Heart left ventricle (tissue), 16 donors: Measurements from ENCODE around the gene PSKH1. TPM values are rescaled to one million over a fixed set of nuclear protein-coding genes. Genes with fewer than 3 reads are reported as not detected.

Source experiments
- ATAC-seq, 4 donors: fragments of 200-7000 bp; cut with Tn5 transposase; one replicate each; pipeline ENCODE4 v1.9.1; 2020 to 2022; ENCODE audit warnings: moderate library complexity in 4 of 4, mild to moderate bottlenecking in 3 of 4, moderate number of reproducible peaks in 1 of 4
- DNase-seq, 5 donors: peaks; one replicate each; pipeline ENCODE4 v3.0.0-alpha.2; 2020
- H3K27ac ChIP-seq, 12 donors: fragments of 200-600 bp; sonication (generic) in 4 of 12; one replicate each; pipeline versions ENCODE4 v1.5.0 to v1.8.0; 2016 to 2022; ENCODE audit warnings: mild to moderate bottlenecking in 2 of 12
- H3K27me3 ChIP-seq, 9 donors: fragments of 200-600 bp; sonication (generic) in 2 of 9; one replicate each; pipeline versions ENCODE4 v1.5.1 to v1.8.0; 2016 to 2022; ENCODE audit warnings: mild to moderate bottlenecking in 3 of 9
- H3K36me3 ChIP-seq, 9 donors: fragments of 200-600 bp; sonication (generic) in 2 of 9; one replicate each; pipeline versions ENCODE4 v1.5.0 to v1.8.0; 2018 to 2022; ENCODE audit warnings: mild to moderate bottlenecking in 2 of 9
- H3K4me1 ChIP-seq, 12 donors: fragments of 200-600 bp; sonication (generic) in 4 of 12; one replicate each; pipeline versions ENCODE4 v1.5.0 to v1.8.0; 2016 to 2022; ENCODE audit warnings: mild to moderate bottlenecking in 3 of 12
- H3K4me3 ChIP-seq, 12 donors: fragments of 200-600 bp; sonication (generic) in 4 of 12; one replicate each; pipeline versions ENCODE4 v1.5.0 to v1.8.0; 2017 to 2022; ENCODE audit warnings: mild to moderate bottlenecking in 9 of 12, moderate library complexity in 4 of 12
- H3K9me3 ChIP-seq, 12 donors: fragments of 200-600 bp; sonication (generic) in 4 of 12; one replicate each; pipeline versions ENCODE4 v1.5.0 to v1.8.0; 2016 to 2022; ENCODE audit warnings: mild to moderate bottlenecking in 1 of 12
- POLR2A ChIP-seq, 2 donors: fragments of 450-650 bp; IDR thresholded peaks; one replicate each; pipeline ENCODE4 v1.6.1; 2017; ENCODE audit warnings: antibody characterized with exemption in 2 of 2, mild to moderate bottlenecking in 2 of 2, moderate library complexity in 2 of 2
- WGBS, 4 donors: extraction: QIAGEN DNeasy Blood & Tissue Kit in 2 of 4; methylation state at CpG; one replicate each; pipeline versions ENCODE4 v1.1.5 to v1.1.7; 2013 to 2018; 5-methylcytosine and 5-hydroxymethylcytosine counted together
- intact Hi-C, 10 donors: fragments of 100-400 bp; cut with DNase I; formaldehyde crosslinking; loops; one replicate each; pipeline versions ENCODE4 v1.11.1 to v1.14.2; 2022
- polyA plus RNA-seq, 2 donors: library from polyadenylated mRNA; stranded (reverse); fragments of 200-250 nt; gene quantifications; one replicate each; pipeline ENCODE4 v1.2.3, GENCODE V29; 2013
- total RNA-seq, 9 donors: library from RNA; depleted of rRNA in 2 of 9; stranded (reverse); fragments of >200 nt in 2 of 9; fragmentation: NEBNext Ultra II Directional in 3 of 9; extraction: Animal tissue kit (Norgen Biotek cat#: 25700) in 3 of 9; gene quantifications; one replicate each; pipeline versions ENCODE4 v1.1.0 to v1.2.4, GENCODE V29; 2016 to 2023
- TF ChIP-seq, protein P1 (sequence below), 12 donors: fragments of 200-600 bp; sonication (generic) in 4 of 12; IDR thresholded peaks; one replicate each; pipeline versions ENCODE4 v1.5.0 to v1.8.0; 2018 to 2022; ENCODE audit warnings: antibody characterized with exemption in 12 of 12, mild to moderate bottlenecking in 5 of 12
- donor health status: ischemic (EF 13 %, LVEDD 7.1; RV severe dilation, severe dysfunction).
- donor health status: healthy with polysubstance abuse.
- donor health status: DM: no; HTN: yes; CAD: no.
- donor health status: DM: no; HTN: no; CAD: no.
- donor health status: ischemic (EF 25% LVEDD 6.9; RV normal size, moderate dysfunction).
- donor health status: ischemic (EF 25% LVEDD 5.7; RV mildly dilated, moderate dysfunction).
- donor health status: healthy.
- donor health status: DM: yes; HTN: yes; CAD: no.
- donor health status: ischemic (EF 35%, LVEDD 5.7; RV mildly dilated, moderate dysfunction).
- donor health status: nonischemic (EF 11% LVEDD 7.7; RV severe dilation, severe dysfunction).
- donor health status: DM: yes; HTN: yes; CAD: no.
- donor health status: PGD.
- donor health status: ischemic (EF 29% LVEDD 5.4; RV normal size, mild dysfunction).
- donor health status: nonischemic (EF 23%, LVEDD 6.1; RV moderate dilation, normal function).

PSKH1 gene
- total and polyA plus RNA-seq, 11 donors, result 16.3 to 36.9 (median 21.6) TPM

DNA sequence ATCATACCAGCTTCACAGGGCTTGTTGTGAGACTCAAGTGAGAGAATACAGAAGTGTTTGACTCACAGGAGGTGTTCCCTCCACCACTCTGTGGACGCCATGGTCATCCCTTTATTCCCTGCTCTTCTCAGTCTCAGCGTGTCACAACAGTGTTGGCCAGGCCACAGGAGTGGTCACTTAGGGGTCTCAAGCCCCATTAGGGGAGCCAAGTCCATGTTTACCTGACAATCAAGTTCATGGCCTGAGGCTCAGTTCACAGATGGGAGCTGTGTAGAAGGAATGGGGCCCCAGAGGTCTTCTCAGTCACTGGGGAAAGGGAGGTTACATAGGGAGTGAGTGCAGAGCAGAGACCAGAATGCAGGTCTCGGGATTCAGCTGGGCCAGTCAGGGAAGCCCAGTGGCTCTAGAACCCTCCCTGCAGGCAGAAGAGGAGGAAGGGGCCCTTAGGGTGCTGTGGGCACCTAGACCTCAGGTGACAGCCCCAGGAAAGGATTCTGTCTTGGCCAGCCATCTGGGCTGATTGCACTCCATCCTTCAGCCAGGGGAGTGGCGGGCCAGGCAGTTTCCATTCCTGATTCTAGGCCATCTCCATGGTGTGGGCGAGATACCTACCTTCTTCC lies 36.0 kb upstream of the PSKH1 start:
- no peak for TF ChIP-seq POLR2A (IDR thresholded peaks at IDR 0.05)
- TF ChIP-seq, protein P1, sequence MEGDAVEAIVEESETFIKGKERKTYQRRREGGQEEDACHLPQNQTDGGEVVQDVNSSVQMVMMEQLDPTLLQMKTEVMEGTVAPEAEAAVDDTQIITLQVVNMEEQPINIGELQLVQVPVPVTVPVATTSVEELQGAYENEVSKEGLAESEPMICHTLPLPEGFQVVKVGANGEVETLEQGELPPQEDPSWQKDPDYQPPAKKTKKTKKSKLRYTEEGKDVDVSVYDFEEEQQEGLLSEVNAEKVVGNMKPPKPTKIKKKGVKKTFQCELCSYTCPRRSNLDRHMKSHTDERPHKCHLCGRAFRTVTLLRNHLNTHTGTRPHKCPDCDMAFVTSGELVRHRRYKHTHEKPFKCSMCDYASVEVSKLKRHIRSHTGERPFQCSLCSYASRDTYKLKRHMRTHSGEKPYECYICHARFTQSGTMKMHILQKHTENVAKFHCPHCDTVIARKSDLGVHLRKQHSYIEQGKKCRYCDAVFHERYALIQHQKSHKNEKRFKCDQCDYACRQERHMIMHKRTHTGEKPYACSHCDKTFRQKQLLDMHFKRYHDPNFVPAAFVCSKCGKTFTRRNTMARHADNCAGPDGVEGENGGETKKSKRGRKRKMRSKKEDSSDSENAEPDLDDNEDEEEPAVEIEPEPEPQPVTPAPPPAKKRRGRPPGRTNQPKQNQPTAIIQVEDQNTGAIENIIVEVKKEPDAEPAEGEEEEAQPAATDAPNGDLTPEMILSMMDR (IDR thresholded peaks at IDR 0.05), result no peak
- H3K27ac ChIP-seq, result peak overlapping the region; percentile 29 to 90 (median 76)
- no peak overlapping the region for H3K4me3 ChIP-seq
- H3K4me1 ChIP-seq, result peaks cover 15 to 67% (median 54%) of the 10 kb centered on the region in 12 donors
- H3K27me3 ChIP-seq, result no peaks in the 10 kb centered on the region
- ATAC-seq, result no peak
- intact Hi-C loops, result no loop called here
- H3K36me3 ChIP-seq, result peaks cover 0 to 16% (median 0%) of the 10 kb centered on the region in 9 donors
- H3K9me3 ChIP-seq, result no peaks in the 10 kb centered on the region
- WGBS, 4 donors, result 86 to 97% (median 91%) methylated on average over 5 of the region's 5 CpGs
- no peak for DNase-seq

DNA sequence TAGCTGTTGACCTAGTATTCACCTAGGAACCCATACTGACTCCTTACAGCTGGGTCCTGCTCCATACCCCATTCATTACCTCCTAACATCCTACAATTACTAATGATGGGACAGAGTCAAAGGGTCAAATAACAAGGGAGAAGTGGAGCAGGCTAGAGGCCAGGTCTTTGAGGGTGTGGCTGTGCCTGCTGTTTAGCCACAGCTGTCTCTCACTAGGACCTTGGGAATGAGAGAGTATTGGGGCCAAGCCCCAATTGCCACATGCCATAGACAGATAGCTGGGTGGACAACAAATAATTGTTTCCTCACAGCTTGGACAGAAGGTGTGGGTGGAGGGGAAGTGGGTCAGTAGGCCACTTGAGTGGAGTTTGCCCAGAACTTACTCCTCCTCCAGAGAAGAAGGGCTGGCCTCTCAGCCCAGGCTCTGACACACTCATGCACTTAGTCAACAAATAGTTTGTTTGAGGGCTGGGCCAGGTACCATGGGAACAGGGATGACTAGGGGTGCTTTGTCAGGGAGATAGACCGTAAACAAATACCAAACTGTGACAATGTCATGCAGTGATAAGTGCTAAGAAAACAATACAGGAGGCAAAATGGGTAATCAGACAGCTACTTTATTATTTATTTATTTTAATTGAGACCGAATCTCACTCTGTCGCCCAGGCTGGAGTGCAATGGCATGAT lies 35.4 kb upstream of the PSKH1 start:
- ATAC-seq (peak; percentile 92 to 96 (median 94)), DNase-seq (peak in 4 of 5 donors; percentile 67 to 91 (median 74))
- Histone ChIP-seq H3K9me3 (no peaks in the 10 kb centered on the region), H3K36me3 (peaks cover 0 to 20% (median 0%) of the 10 kb centered on the region in 9 donors), H3K4me3 (no peak overlapping the region), H3K4me1 (peaks cover 15 to 74% (median 61%) of the 10 kb centered on the region in 12 donors), H3K27ac (peak overlapping the region; percentile 68 to 90 (median 78)), H3K27me3 (no peaks in the 10 kb centered on the region)
- intact Hi-C loops, result no loop called here
- no peak for TF ChIP-seq POLR2A (IDR thresholded peaks at IDR 0.05)
- TF ChIP-seq, protein P1 (IDR thresholded peaks at IDR 0.05), result no peak
- 15 to 30% (median 27%) methylated on average over 3 of the region's 3 CpGs for WGBS, 4 donors

DNA sequence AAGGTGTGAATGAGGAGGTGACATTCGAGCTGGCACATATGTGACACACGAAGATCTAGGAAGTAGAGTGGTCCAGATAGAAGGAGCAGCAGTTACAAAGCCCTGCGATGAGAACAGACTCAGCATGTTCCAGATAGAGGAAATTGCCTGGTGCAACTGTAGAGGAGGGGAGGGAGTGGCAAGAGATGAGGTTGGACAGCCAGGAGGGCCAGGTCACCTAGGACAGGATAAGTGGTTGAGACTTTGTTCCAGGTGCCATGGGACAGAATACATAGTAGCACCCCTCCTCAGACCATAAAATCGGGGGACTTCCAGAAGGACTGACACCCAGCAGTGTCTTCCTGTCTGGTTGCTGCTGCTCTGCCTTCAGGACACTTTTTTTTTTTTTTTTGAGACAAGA lies 34.6 kb upstream of the PSKH1 start:
- DNase-seq (peak in 1 of 5 donors; percentile 39), ATAC-seq (peak; percentile 3 to 60 (median 19))
- no peak for TF ChIP-seq POLR2A (IDR thresholded peaks at IDR 0.05)
- TF ChIP-seq, protein P1 (IDR thresholded peaks at IDR 0.05), result no peak
- Histone ChIP-seq H3K27me3 (no peaks in the 10 kb centered on the region), H3K27ac (peak overlapping the region; percentile 68 to 90 (median 78)), H3K4me3 (no peak overlapping the region), H3K4me1 (peaks cover 15 to 82% (median 68%) of the 10 kb centered on the region in 12 donors), H3K9me3 (no peaks in the 10 kb centered on the region), H3K36me3 (peaks cover 0 to 20% (median 0%) of the 10 kb centered on the region in 9 donors)
- intact Hi-C loops, result no loop called here
- 47 to 53% (median 50%) methylated on average over 4 of the region's 4 CpGs for WGBS, 4 donors
